Neuron (in vitro differentiated cells): ENCODE results near the gene KLHL26.

Experiments used
- H2AFZ ChIP-seq: one replicate; pipeline ENCODE4 v1.6.1; 2013; ENCODE audit warnings: low read depth, mild to moderate bottlenecking, inconsistent platforms, low read length, moderate library complexity
- H3K27me3 ChIP-seq: one replicate; pipeline ENCODE4 v1.6.1; 2013; ENCODE audit warnings: low read length; ENCODE audit not compliant: insufficient read depth
- H3K36me3 ChIP-seq: one replicate; pipeline ENCODE4 v1.6.1; 2013; ENCODE audit warnings: low read length; ENCODE audit not compliant: insufficient read depth
- H3K4me1 ChIP-seq: one replicate; pipeline ENCODE4 v1.6.1; 2013; ENCODE audit warnings: low read length; ENCODE audit not compliant: insufficient read depth
- H3K4me3 ChIP-seq: 2 replicates; pipeline ENCODE4 v1.5.1; 2013; ENCODE audit warnings: mild to moderate bottlenecking, low read length, moderate library complexity
- H3K9me3 ChIP-seq: one replicate; pipeline ENCODE4 v1.6.1; 2013; ENCODE audit warnings: low read length

KLHL26 gene

DNA sequence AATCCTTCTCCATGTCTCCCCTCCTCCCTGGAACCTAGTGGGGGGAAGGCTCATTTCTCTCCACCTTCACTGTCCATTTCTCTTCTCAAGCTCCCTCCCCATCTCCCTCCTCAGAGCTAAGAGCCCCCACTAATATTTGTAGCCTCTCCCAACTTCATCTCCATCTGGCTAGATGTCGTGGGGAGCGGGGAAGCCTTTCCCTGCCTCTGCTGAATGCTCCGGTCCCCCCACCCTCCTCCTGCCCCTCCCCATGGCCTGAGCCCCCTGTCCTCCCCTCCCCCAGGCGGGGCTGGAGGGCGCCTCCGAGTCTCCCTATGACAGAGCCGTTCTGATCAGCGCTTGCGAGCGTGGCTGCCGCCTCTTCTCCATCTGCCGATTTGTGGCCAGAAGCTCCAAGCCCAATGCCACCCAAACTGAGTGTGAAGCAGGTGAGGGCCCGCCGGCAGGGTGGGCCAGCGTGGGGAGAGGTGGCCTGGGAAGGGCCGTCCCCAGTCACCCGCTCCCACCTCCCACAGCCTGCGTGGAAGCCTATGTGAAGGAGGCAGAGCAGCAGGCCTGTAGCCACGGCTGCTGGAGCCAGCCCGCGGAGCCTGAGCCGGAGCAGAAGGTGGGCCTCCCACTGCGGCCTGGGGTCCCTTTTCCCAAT lies 23.1 kb upstream of the KLHL26 start:
- Histone ChIP-seq H3K4me1 (peaks cover 36% of the 10 kb centered on the region), H3K9me3 (peaks cover 5% of the 10 kb centered on the region), H3K4me3 (peak overlapping the region; percentile 53), H3K36me3 (no peaks in the 10 kb centered on the region), H3K27me3 (peaks cover 59% of the 10 kb centered on the region), H2AFZ (no peak overlapping the region)

DNA sequence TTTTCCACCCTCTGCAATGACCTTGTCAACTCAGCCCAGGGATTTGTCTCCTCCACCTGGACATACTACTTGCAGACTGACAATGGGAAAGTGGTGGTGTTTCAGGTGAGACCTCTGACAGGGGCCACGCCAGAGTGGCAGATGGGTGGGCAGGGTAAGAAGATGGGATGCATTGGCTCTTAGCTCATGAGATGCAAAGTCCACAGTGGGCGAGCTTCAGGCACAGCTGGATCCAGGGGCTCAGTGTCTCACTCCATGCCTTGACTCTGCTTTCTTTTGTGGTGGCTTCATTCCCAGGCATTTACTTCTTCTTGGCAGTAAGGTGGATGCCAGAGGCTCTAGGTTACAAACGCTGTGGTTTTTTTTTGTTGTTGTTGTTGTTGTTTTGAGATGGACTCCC lies 20.8 kb upstream of the KLHL26 start:
- Histone ChIP-seq H3K4me1 (peaks cover 27% of the 10 kb centered on the region), H2AFZ (no peak overlapping the region), H3K27me3 (peaks cover 36% of the 10 kb centered on the region)

DNA sequence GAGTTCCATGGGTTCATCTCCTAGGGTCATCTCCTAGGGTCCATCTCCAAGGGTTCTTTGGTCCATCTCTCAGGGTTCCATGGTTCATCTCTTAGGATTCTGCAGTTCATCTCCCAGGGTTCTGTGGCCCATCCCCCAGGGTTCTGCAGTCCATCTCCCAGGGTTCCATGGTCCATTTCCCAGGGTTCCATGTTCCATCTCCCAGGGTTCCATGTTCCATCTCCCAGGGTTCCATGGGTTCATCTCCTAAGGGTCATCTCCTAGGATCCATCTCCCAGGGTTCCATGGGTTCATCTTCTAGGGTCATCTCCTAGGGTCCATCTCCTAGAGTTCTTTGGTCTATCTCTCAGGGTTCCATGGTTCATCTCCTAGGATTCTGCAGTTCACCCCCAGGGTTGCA lies 19.3 kb upstream of the KLHL26 start:
- H3K4me3 ChIP-seq: no peak overlapping the region
- H3K4me1 ChIP-seq: peaks cover 12% of the 10 kb centered on the region
- peaks cover 23% of the 10 kb centered on the region for H3K27me3 ChIP-seq
- no peak overlapping the region for H2AFZ ChIP-seq
- H3K9me3 ChIP-seq: peaks cover 5% of the 10 kb centered on the region
- H3K36me3 ChIP-seq: no peaks in the 10 kb centered on the region

More for the DNA sequence above, 20.8 kb upstream of the KLHL26 start:
- Histone ChIP-seq H3K9me3 (peaks cover 5% of the 10 kb centered on the region), H3K4me3 (no peak overlapping the region), H3K36me3 (no peaks in the 10 kb centered on the region)

DNA sequence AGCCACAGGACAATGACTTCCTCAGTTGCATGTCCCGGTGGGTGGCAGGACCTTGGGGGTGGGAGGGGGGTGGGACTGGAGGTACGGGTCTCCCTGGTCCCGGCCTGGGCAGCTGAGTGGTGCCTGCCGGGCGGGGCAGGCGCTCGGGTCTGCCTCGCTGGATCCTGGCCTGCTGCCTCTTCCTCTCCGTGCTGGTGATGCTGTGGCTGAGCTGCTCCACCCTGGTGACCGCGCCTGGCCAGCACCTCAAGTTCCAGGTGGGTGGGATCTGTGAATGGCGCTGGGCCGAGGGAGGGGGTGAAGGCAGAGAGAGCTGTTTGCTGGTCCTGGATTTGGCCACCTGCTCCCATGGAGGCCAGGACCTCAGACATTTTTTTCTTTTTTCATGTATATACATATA lies 18.6 kb upstream of the KLHL26 start:
- H3K4me1 ChIP-seq: peaks cover 8% of the 10 kb centered on the region
- peaks cover 5% of the 10 kb centered on the region for H3K9me3 ChIP-seq
- H3K27me3 ChIP-seq: peaks cover 18% of the 10 kb centered on the region
- H3K36me3 ChIP-seq: no peaks in the 10 kb centered on the region
- H2AFZ ChIP-seq: no peak overlapping the region
- H3K4me3 ChIP-seq: no peak overlapping the region

DNA sequence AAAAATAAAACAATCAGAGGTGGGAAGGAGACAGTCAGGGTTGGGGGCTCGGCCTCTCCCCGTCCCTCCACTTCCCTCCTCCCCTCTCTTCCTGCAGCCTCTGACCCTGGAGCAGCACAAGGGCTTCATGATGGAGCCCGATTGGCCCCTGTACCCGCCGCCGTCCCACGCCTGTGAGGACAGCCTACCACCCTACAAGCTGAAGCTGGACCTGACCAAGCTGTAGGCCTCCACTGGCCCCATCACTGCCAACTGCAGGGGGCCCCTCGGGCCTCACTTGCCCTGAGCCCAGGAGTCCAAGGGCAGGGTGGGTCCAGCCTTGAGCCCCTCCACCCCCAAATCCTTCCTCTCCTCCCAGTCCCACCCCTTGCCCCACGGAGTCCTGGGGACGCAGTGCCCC lies 16.5 kb upstream of the KLHL26 start:
- H2AFZ ChIP-seq: no peak overlapping the region
- no peaks in the 10 kb centered on the region for H3K36me3 ChIP-seq
- peaks cover 4% of the 10 kb centered on the region for H3K27me3 ChIP-seq
- no peaks in the 10 kb centered on the region for H3K4me1 ChIP-seq
- peaks cover 5% of the 10 kb centered on the region for H3K9me3 ChIP-seq
- H3K4me3 ChIP-seq: no peak overlapping the region

DNA sequence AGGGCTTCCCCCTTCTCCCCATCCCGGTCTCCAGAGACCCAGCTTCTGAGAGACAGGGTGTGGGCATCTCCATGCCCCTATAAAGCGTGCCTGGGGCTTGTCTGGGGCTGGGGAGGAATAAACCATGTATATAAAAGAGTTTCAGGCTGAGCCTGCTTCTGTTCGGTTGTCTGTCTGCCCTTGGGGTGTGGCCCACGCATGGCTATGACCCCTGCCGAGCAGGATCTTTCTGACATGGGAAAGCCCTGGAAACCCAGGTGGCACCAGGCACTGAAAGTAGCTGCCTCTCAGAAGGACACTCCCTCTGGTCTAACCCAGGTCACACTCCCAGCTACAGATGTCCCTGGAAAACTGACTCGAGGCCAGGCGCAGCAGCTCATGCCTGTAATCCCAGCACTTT lies 15.9 kb upstream of the KLHL26 start:
- peaks cover 1% of the 10 kb centered on the region for H3K27me3 ChIP-seq
- H3K4me1 ChIP-seq: no peaks in the 10 kb centered on the region
- no peak overlapping the region for H2AFZ ChIP-seq
- no peak overlapping the region for H3K4me3 ChIP-seq
- no peaks in the 10 kb centered on the region for H3K36me3 ChIP-seq
- H3K9me3 ChIP-seq: peaks cover 4% of the 10 kb centered on the region

DNA sequence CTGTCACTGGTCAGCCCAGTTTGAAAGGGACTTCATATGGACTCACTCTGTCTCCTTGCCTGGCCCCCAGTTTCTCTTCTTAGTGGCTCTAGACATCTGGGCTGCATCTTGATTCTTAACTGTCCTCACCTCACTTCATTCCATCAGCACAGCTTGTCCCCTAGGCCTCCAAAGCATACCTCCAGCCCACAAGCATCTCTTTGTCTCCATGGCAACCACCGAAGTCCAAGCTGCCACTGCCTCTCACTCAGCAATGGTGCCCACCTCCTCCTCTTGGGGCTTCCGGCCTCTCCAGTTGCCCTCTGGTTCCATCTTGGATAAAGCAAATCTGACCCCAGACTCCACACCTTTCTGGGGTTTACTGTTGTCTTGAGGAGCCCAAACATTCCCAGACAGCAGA lies 9.9 kb upstream of the KLHL26 start:
- Histone ChIP-seq H3K36me3 (no peaks in the 10 kb centered on the region), H3K9me3 (no peaks in the 10 kb centered on the region), H3K27me3 (no peaks in the 10 kb centered on the region), H3K4me3 (no peak overlapping the region), H3K4me1 (peaks cover 13% of the 10 kb centered on the region), H2AFZ (no peak overlapping the region)

DNA sequence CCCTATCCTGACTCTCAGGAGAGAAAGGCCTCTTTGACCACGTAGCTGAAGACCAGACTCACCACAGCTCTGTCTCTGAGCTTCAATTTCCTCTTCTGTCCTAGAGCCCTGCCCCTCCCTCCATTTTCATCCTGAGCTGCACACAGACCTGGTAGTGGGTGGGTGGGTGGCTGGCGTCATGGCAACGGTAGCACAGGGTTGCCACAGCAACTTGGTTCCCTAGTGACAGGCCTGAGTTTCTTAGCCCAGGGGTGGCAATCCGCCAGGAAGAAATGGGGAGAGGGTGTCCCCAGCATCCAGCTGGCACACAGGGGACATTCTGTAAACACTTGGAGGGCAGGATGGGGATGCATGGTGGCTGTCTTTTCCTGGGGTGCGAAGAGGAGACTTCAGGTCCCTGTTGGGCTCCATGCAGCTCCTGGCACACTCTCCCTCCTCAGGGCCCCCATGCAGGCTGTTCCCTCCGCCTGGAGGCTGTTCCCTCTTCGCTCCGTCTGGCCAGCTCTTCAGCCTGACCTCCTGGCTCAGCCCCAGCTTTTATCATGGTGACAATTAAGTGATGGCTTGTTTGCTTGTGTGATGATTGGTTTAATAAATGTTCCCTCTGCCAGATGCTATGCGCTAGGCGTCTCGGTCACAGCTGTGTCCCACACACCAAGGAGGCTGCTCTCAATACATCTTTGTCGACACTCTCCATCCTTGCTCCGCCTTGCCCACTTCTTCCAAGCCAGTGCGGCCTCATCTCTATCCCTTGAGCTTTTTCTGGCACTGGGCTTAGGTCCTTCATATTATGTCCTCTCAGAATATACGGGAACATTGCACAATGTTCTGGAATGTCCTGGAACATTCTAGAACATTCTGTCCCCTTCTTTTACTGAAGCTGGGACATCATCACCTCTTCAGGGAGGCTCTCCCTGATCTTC lies 7.4 kb upstream of the KLHL26 start:
- no peaks in the 10 kb centered on the region for H3K27me3 ChIP-seq
- no peak overlapping the region for H3K4me3 ChIP-seq
- peaks cover 13% of the 10 kb centered on the region for H3K4me1 ChIP-seq
- H2AFZ ChIP-seq: no peak overlapping the region
- no peaks in the 10 kb centered on the region for H3K36me3 ChIP-seq
- no peaks in the 10 kb centered on the region for H3K9me3 ChIP-seq

DNA sequence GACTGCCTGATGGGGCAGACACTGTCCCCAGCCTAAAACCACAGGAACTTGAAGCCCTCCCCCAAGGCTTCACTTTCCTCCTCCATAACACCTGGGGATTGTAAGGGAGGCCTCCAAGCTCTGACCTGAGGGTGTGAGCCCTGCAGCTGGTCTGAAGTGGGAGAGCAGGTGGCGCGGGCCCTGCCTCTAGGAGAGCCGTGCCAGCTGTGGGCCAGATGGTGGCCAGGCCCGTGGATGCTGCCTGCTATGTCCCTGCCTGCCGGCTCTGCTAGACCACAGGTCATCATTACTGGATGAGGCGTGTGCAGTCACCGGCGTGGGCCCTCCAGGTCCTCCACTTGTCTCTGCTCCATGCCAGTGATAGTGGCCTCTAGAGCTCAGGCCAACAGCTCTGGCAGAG lies 3.5 kb upstream of the KLHL26 start:
- no peaks in the 10 kb centered on the region for H3K36me3 ChIP-seq
- no peaks in the 10 kb centered on the region for H3K27me3 ChIP-seq

DNA sequence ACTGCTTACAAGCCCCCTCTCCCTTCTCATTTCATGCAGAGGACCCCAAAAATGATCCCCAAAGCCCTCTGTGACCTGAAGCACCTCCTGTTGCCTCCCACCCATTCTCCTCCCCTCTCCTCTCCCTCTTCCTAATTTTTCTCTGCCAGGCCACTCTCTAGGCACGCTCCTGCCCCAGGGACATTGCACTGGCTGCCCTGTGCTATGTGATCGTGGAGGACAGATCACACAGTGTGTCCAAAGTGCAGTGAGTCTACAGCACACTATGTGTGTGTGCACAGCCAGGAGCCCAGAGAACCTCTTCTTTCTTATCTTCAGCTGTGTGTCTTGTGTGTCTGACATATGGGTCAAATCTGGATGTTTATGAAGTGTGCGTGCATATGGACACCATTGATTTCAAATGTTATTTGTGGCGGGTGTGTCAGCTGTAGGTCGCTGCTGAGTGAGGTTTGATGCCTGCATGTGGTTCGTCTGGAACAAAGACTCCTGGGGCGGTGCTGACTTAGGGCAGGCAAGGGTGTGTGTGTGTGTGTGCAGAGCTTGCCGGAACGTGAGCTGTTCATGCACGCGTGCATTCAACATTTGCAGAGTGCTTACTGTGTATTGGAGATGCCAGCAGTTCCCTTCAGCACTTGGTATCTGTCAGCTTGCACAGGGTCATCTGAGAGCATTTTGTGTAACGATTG lies 2.1 kb upstream of the KLHL26 start:
- no peaks in the 10 kb centered on the region for H3K27me3 ChIP-seq
- peaks cover 16% of the 10 kb centered on the region for H3K4me1 ChIP-seq
- no peak overlapping the region for H2AFZ ChIP-seq
- H3K36me3 ChIP-seq: no peaks in the 10 kb centered on the region
- H3K9me3 ChIP-seq: no peaks in the 10 kb centered on the region
- H3K4me3 ChIP-seq: no peak overlapping the region

More for the DNA sequence above, 3.5 kb upstream of the KLHL26 start:
- H2AFZ ChIP-seq: no peak overlapping the region
- H3K4me3 ChIP-seq: no peak overlapping the region
- H3K9me3 ChIP-seq: no peaks in the 10 kb centered on the region
- H3K4me1 ChIP-seq: peaks cover 25% of the 10 kb centered on the region

DNA sequence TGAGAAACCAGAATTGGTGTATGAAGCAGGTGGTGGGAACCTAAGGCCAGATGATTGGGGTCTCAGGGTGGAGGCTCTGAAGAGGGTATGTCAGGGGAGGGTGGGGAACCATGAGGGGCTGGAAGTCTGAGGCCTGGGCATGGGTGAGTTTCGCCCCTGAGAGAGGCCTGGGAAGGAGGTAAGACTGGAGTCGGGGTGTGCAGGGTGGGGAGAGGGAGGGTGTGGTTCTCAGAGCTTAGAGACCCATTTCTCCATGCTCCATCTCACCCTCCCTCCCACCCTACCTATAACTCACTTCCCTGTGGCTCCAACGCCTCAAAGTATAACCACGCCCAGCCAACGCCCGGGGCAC lies 1.0 kb upstream of the KLHL26 start:
- Histone ChIP-seq H3K27me3 (no peaks in the 10 kb centered on the region), H3K4me3 (peak overlapping the region; percentile 89), H3K4me1 (peaks cover 16% of the 10 kb centered on the region), H3K36me3 (no peaks in the 10 kb centered on the region), H2AFZ (no peak overlapping the region), H3K9me3 (no peaks in the 10 kb centered on the region)

DNA sequence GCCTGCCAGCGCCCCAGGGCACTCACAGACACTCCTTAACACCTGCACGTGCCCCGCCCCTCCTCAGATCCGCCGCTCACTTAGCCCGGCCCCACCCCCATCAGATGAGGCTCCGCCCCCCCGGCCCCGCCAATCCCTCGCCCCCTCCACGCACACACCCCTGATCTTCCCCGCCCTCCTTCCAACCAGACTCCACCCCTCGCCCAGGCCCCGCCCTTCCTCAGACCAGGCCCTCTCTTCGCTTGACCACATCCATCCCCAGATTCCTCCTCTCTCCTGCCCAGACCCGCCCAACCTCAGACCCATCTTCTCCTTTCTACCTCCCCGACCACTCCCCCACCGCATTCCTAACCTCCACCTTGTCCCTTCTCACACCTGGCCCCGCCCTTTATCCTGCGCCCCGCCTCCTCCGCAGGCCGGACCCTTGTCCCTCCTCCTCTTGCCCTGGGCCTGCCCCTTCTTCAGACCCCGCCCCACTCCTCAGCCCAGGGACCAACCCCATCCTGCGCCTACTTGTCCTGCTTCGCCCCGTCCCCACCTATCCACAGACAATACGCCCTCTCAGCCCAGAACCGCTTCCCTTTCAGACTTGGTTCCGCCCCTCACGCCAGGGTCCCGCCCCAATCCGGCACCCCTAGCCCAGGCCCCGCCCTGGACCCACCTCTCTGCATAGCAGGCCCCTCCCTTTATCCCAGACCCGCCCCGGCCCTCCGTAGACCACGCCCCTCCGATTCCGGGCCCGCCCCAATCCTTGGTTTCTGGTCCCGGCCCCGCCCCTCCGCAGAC lies 452 bp upstream of the KLHL26 start:
- H3K4me3 ChIP-seq: peak overlapping the region; percentile 89
- peaks cover 16% of the 10 kb centered on the region for H3K4me1 ChIP-seq
- H3K36me3 ChIP-seq: no peaks in the 10 kb centered on the region
- peak overlapping the region; percentile 77 for H2AFZ ChIP-seq
- no peaks in the 10 kb centered on the region for H3K9me3 ChIP-seq
- H3K27me3 ChIP-seq: no peaks in the 10 kb centered on the region
